ENCODE data around the gene SMIM5. TPM values are rescaled to one million over a fixed set of nuclear protein-coding genes. Genes with fewer than 3 reads are reported as not detected.

The SMIM5 gene
- total and polyA plus RNA-seq, 2 of the 13 experiments (the other 11 are each of a cell fraction or from before 2014, with no cell fraction given), result not detected

DNA sequence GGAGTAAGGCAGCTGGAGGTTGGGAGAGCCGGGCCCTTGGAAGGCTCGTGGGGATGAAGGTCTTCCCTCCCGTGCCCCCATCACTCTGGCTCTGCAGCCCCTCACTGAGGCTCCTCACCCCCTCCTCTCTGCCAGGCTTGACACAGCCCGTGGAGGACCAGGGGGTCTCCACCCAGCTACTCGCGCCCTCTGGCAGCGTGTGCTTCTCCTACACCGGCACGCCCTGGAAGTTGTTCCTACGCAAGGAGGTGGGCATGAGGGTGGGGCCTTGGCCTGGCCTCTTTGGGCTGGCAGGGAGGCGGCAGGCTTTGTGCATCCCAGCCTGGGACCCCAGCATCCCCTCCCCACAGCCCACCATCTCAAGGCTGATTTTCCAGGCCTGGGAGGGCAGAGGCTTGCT is 15.6 kb upstream of the SMIM5 start:
- no peak for ATAC-seq
- TF ChIP-seq ZNF563 (CRISPR knock-in tag; IDR thresholded peaks at IDR 0.05) (no peak), BRD4 (CRISPR knock-in tag; IDR thresholded peaks at IDR 0.05) (no peak), PRMT3 (CRISPR knock-in tag; IDR thresholded peaks at IDR 0.05; ENCODE audit: borderline replicate concordance, low read depth) (no peak), AGO1 (IDR thresholded peaks at IDR 0.05; ENCODE audit: low read depth, low read length, poor library complexity, severe bottlenecking) (peak; percentile 28), GABPA (IDR thresholded peaks at IDR 0.05; ENCODE audit: low read depth, low read length) (no peak), GABPA (CRISPR knock-in tag; IDR thresholded peaks at IDR 0.05; ENCODE audit: low read depth) (no peak), TEAD3 (CRISPR knock-in tag; optimal IDR thresholded peaks at IDR 0.05; ENCODE audit: borderline replicate concordance) (no peak), ZNF562 (CRISPR knock-in tag; IDR thresholded peaks at IDR 0.05; ENCODE audit: borderline replicate concordance) (no peak), ADNP (CRISPR knock-in tag; IDR thresholded peaks at IDR 0.05) (no peak), PRPF4 (IDR thresholded peaks at IDR 0.05; ENCODE audit: low read depth, low read length, poor library complexity, severe bottlenecking) (no peak), DNMT1 (CRISPR knock-in tag; IDR thresholded peaks at IDR 0.05) (0 out of 2 replicates have a peak, but pooled peaks have one; percentile 27), POLR2A (IDR thresholded peaks at IDR 0.05; ENCODE audit: insufficient read depth in 1 of 2, low read depth in 2 of 2, low read length in 2 of 2) (no peak), FOXJ3 (CRISPR knock-in tag; IDR thresholded peaks at IDR 0.05; ENCODE audit: borderline replicate concordance) (no peak), AGO2 (optimal IDR thresholded peaks at IDR 0.05; ENCODE audit: low read depth, low read length) (peak; percentile 51), SALL2 (CRISPR knock-in tag; IDR thresholded peaks at IDR 0.05) (no peak), NFE2L2 (IDR thresholded peaks at IDR 0.05; ENCODE audit: low read length) (no peak)
- TF ChIP-seq, protein P1, sequence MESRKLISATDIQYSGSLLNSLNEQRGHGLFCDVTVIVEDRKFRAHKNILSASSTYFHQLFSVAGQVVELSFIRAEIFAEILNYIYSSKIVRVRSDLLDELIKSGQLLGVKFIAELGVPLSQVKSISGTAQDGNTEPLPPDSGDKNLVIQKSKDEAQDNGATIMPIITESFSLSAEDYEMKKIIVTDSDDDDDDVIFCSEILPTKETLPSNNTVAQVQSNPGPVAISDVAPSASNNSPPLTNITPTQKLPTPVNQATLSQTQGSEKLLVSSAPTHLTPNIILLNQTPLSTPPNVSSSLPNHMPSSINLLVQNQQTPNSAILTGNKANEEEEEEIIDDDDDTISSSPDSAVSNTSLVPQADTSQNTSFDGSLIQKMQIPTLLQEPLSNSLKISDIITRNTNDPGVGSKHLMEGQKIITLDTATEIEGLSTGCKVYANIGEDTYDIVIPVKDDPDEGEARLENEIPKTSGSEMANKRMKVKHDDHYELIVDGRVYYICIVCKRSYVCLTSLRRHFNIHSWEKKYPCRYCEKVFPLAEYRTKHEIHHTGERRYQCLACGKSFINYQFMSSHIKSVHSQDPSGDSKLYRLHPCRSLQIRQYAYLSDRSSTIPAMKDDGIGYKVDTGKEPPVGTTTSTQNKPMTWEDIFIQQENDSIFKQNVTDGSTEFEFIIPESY (CRISPR knock-in tag; IDR thresholded peaks at IDR 0.05), result no peak
- TF ChIP-seq, protein P2, sequence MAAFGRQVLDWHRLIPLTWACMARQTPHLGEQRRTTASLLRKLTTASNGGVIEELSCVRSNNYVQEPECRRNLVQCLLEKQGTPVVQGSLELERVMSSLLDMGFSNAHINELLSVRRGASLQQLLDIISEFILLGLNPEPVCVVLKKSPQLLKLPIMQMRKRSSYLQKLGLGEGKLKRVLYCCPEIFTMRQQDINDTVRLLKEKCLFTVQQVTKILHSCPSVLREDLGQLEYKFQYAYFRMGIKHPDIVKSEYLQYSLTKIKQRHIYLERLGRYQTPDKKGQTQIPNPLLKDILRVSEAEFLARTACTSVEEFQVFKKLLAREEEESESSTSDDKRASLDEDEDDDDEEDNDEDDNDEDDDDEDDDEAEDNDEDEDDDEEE (CRISPR knock-in tag; IDR thresholded peaks at IDR 0.05), result no peak
- H3K27ac ChIP-seq (ENCODE audit: extremely low read length, insufficient read depth, low read length), result no peak overlapping the region
- FAIRE-seq, result no peak
- DNase-seq (ENCODE audit: low spot score), result no peak
- no peaks in the 10 kb centered on the region for H3K27me3 ChIP-seq (ENCODE audit: control insufficient read depth in 1 of 2, insufficient read depth in 2 of 2, low read length in 2 of 2)
- no peaks in the 10 kb centered on the region for H3K79me2 ChIP-seq (ENCODE audit: insufficient read depth, low read length)
- peaks cover 25% of the 10 kb centered on the region for H3K4me1 ChIP-seq (ENCODE audit: insufficient read depth, low read length)
- CTCF ChIA-PET (ENCODE audit: low intra/inter-chr PET ratio, low total read pairs), result no interaction called here
- WGBS (ENCODE audit: low lambda C conversion rate), result 91% methylated on average over 10 of the region's 11 CpGs
- H4K20me1 ChIP-seq (ENCODE audit: insufficient read depth, low read length), result no peaks in the 10 kb centered on the region; the same call in 1 of the 2 replicates
- no peak overlapping the region for H3K4me2 ChIP-seq (ENCODE audit: low read depth, low read length)
- H2AFZ ChIP-seq (ENCODE audit: low read length), result no peak overlapping the region
- no TSS peak for BruUV-seq (replicated peaks)
- intact Hi-C loops (cut with micrococcal nuclease; ENCODE audit: unreplicated experiment) (no loop called here), in situ Hi-C loops (cut with HindIII; ENCODE audit: extremely low pct_ligation_motif_present, low pct_unique_long_range_greater_than_20kb) (loop anchor here (10.0 kb wide), 1 partner anchor 137 kb away; no protein-coding TSS in a partner anchor)
- H3K4me3 ChIP-seq (replicated peaks in 1 of 3; ENCODE audit: insufficient read depth in 1 of 3, low read depth in 2 of 3, low read length in 3 of 3), result no peak overlapping the region
- H3K9ac ChIP-seq (ENCODE audit: insufficient read depth, low read depth, low read length), result no peak overlapping the region
- H3K9me3 ChIP-seq (ENCODE audit: low read length), result no peaks in the 10 kb centered on the region
- POLR2A ChIA-PET, result interaction anchor here (1.4 to 1.8 kb wide), 3 partner anchors 12 to 29 kb away, joined by 3 to 6 read pairs (median 4); partner anchors contain the start of gene SMIM5
- H3K36me3 ChIP-seq (replicated peaks in 1 of 2; ENCODE audit: control insufficient read depth in 1 of 2, insufficient read depth in 2 of 2, low read length in 2 of 2), result no peaks in the 10 kb centered on the region

All from HepG2 (cell line).